ENCODE data around the gene ADARB2.
"Not testable (repeated sequence)": the region's sequence is repeated elsewhere in the genome, so short reads cannot be mapped to it uniquely, and the experiment has no call there.

The ADARB2 gene

GRCh38 chr10:1634239-1634638 lies 103.1 kb downstream of the ADARB2 start:
- DNase-seq, result no peak

GRCh38 chr10:1633783-1634182 lies 103.5 kb downstream of the ADARB2 start:
- no peak for DNase-seq

- no peak for DNase-seq
These were observed 104.7 kb downstream of the ADARB2 start for GRCh38 chr10:1632596-1632995.

GRCh38 chr10:1632141-1632540 lies 105.2 kb downstream of the ADARB2 start:
- DNase-seq, result no peak

- DNase-seq, result no peak
These were observed 106.0 kb downstream of the ADARB2 start for GRCh38 chr10:1631282-1631681.

GRCh38 chr10:1630304-1630703 lies 107.0 kb downstream of the ADARB2 start:
- no peak for DNase-seq

- no peak for DNase-seq
These were observed 107.8 kb downstream of the ADARB2 start for GRCh38 chr10:1629326-1630198.

GRCh38 chr10:1628757-1629156 lies 108.6 kb downstream of the ADARB2 start:
- no peak for DNase-seq

- no peak for DNase-seq
These were observed 109.4 kb downstream of the ADARB2 start for GRCh38 chr10:1627945-1628344.

GRCh38 chr10:1626835-1627234 lies 110.5 kb downstream of the ADARB2 start:
- DNase-seq, result no peak

GRCh38 chr10:1626410-1626809 lies 110.9 kb downstream of the ADARB2 start:
- no peak for DNase-seq

GRCh38 chr10:1625731-1626130 lies 111.6 kb downstream of the ADARB2 start:
- DNase-seq, result no peak

GRCh38 chr10:1625079-1625478 lies 112.2 kb downstream of the ADARB2 start:
- no peak for DNase-seq

GRCh38 chr10:1624240-1624639 lies 113.1 kb downstream of the ADARB2 start:
- DNase-seq, result no peak

GRCh38 chr10:1620803-1621202 lies 116.5 kb downstream of the ADARB2 start:
- DNase-seq, result no peak

GRCh38 chr10:1617376-1618317 lies 119.7 kb downstream of the ADARB2 start:
- not testable (repeated sequence) for DNase-seq

GRCh38 chr10:1616701-1617100 lies 120.6 kb downstream of the ADARB2 start:
- not testable (repeated sequence) for DNase-seq

- DNase-seq, result no peak
These were observed 122.0 kb downstream of the ADARB2 start for GRCh38 chr10:1615186-1615954.

- no peak for DNase-seq
These were observed 123.8 kb downstream of the ADARB2 start for GRCh38 chr10:1613511-1613910.

- no peak for DNase-seq
These were observed 124.4 kb downstream of the ADARB2 start for GRCh38 chr10:1612908-1613307.

GRCh38 chr10:1611936-1612550 lies 125.3 kb downstream of the ADARB2 start:
- no peak for DNase-seq

- no peak for DNase-seq
These were observed 126.1 kb downstream of the ADARB2 start for GRCh38 chr10:1610986-1611770.

All from CD4-positive, alpha-beta T cell treated with Interleukin-12 subunit alpha and Interleukin-12 subunit beta, for 1 hour (primary cell).